Measurements from ENCODE around the gene HERC4. TPM values are rescaled to one million over a fixed set of nuclear protein-coding genes. Genes with fewer than 3 reads are reported as not detected.
A peak's percentile ranks its signal among the peaks of the same experiment; 100 is the strongest.

HERC4 gene, protein sequence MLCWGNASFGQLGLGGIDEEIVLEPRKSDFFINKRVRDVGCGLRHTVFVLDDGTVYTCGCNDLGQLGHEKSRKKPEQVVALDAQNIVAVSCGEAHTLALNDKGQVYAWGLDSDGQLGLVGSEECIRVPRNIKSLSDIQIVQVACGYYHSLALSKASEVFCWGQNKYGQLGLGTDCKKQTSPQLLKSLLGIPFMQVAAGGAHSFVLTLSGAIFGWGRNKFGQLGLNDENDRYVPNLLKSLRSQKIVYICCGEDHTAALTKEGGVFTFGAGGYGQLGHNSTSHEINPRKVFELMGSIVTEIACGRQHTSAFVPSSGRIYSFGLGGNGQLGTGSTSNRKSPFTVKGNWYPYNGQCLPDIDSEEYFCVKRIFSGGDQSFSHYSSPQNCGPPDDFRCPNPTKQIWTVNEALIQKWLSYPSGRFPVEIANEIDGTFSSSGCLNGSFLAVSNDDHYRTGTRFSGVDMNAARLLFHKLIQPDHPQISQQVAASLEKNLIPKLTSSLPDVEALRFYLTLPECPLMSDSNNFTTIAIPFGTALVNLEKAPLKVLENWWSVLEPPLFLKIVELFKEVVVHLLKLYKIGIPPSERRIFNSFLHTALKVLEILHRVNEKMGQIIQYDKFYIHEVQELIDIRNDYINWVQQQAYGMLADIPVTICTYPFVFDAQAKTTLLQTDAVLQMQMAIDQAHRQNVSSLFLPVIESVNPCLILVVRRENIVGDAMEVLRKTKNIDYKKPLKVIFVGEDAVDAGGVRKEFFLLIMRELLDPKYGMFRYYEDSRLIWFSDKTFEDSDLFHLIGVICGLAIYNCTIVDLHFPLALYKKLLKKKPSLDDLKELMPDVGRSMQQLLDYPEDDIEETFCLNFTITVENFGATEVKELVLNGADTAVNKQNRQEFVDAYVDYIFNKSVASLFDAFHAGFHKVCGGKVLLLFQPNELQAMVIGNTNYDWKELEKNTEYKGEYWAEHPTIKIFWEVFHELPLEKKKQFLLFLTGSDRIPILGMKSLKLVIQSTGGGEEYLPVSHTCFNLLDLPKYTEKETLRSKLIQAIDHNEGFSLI
- polyA plus RNA-seq (ENCODE audit: insufficient read length), result 31.9 TPM

DNA sequence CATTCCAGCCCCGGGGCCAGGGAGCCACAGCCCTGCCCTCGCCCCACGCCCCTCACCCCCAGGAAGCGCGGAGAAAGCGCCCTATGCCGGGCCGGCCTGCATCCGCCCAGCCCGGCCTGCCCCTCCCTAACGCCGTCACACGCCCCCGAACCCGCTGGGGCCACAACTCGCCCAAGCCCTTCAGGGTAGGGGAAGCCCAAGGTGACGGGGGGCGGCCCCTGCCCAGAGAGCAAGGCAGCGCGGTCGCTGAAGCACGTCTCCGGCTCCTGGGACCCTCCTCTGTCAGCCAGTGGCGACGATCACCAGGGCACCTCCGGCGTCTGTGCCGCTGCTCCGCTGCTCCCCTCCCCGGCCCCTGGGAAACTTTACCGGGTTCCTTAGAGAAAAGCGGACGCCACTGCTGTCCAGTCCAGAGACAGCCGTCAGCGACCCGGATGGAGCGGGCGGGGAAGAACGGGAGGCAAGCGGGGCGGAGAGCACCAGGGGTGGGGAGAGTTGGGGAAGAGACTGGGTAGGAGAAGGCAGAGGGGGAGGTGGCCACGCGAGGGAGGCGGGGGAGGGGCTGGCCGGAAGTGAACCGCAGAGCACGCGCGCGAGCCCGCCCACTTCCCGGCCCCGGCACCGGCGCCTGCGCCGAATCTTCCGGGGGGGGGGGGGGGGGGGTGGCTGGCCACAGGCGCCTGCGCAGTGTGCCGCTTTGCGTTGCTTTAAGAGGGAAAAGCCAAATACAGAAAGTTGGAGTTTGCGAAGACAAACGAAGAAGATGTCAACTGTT lies at the start of gene HERC4:
Gene HERC4 (minus strand): TSS at position 509 of the 775 bp plus-strand sequence. CDS start 2,175 bp downstream, outside the sequence.
- DNase-seq, result peak; percentile 96

DNA sequence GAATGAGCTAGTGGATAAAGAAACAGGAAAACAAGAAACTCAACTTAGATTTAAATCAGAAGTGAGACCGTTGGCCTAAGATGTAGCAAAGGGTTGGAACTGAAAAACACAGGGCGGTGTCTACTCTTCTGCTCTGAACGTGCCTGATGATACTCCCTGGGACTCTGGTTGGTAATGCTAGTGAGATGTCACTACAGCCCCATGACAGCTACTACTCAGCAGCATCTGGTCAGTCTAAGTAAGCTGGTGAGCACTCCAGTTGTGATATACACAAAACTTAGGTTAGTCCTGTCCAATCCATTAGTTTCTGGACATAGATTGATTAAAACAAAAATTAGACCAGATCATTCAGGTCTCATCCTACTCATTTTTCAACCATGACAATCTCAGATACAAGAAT lies 49.6 kb upstream of the HERC4 start:
- DNase-seq, result no peak

DNA sequence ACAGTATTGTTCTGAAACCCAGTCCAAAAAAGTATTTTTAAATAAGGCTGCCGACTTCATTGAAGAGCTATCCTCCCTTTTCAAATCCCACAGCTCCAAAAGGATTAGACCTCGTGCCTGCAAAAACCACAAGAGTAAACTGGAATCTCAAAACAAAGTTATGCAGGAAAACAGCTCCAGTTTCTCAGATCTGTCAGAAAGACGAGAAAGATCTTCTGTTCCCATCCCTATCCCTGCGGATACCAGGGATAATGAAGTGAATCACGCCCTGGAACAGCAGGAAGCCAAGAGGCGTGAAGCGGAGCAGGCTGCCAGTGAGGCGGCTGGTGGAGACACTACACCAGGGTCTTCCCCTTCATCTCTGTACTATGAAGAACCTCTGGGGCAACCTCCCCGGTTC lies 46.8 kb upstream of the HERC4 start:
- no peak for DNase-seq

DNA sequence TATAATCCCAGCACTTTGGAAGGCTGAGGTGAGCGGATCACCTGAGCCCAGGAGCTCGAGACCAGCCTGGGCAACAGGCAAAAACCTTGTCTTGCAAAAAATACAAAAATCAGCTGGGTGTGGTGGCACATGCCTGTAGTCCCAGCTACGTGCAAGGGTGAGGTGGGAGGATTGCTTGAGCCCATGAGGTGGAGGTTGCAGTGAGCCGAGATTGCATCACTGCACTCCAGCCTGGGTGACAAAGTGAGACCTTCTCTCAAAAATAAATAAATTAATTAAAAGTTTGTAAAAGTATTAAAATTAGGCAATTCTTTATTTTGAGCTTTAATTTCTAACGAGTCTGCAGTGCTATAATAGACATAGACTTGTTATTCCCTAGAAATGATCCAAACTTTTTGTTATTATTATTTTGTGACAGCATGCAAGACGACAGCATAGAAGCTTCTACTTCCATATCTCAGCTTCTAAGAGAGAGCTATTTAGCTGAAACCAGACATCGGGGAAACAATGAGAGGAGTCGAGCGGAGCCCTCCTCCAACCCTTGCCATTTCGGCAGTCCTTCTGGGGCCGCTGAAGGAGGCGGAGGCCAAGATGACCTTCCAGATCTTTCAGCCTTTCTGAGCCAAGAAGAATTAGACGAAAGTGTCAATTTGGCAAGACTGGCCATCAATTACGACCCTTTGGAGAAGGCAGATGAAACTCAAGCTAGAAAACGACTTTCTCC lies 46.1 kb upstream of the HERC4 start:
- DNase-seq, result no peak

DNA sequence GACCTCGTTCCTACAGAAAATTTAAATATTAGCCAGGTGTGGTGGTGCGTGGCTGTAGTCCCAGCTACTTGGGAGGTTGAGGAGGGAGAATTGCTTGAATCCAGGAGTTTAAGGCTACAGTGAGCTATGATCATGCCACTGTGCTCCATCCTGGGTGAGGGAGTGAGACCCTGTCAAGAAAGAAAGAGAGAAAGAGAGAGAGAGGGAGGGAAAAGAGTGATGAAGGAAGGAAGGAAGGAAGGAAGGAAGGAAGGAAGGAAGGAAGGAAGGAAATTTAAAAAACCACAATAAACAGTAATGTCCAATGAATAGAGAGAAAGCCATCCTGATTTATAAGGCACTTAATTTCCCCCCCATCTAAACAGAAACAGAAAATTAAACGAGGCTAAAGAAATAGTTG lies 43.6 kb upstream of the HERC4 start:
- DNase-seq, result no peak

DNA sequence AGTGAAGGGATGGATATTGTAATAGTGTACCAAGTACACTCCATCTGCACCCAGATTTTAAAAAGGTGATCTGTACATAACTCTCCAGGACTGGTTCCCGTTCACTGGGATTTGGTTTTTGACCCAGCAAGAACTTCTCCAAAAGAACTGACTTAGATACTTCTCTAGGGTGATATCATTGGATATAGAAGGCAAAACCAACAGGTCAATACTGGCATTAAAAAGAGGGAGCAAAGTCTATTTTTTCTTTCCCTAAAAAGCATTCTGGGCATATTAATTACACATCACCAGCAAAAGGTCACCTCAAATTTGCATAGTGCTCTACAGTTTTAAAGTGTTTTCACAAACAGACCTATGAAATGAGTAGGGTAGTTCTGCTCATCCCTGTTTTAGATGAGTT lies 37.8 kb upstream of the HERC4 start:
- DNase-seq, result no peak

DNA sequence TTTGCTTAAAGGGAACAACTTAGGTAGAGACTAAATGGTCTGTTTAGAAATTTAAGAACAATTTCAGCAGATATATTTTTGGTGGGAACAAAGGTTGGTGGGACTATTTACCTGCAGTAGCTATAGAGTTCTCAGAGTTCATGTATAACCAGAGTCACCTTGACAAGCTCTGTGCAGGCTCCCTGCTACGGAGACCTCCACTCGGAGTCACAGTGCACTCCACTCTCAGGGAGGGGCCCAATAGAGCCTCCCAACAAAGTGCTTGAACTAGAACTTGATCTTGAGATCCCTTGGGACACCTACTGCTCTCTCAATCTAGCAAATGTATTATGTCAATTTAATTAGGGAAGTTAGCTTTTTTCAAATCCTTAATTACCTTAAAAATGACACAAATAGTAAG lies 36.5 kb upstream of the HERC4 start:
- DNase-seq, result no peak

DNA sequence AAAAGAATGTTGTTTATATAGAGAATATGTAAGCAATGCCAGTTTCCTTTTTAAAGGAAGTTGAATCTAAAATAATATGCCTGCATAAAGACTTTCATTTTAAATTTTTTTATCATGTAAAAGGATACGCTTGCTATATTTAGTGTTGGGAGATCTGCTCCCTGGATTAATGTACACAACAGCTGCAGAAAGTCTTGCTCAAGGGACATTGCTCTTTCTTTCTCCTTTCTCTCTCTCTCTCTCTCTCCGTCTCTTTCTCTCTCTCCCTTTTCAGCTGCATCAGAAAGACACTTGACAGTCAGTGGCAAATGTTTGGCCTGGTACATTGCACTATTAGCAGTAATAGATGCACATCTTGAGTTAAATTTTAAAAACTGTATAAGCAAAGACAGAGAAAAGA lies 34.9 kb upstream of the HERC4 start:
- DNase-seq, result no peak

DNA sequence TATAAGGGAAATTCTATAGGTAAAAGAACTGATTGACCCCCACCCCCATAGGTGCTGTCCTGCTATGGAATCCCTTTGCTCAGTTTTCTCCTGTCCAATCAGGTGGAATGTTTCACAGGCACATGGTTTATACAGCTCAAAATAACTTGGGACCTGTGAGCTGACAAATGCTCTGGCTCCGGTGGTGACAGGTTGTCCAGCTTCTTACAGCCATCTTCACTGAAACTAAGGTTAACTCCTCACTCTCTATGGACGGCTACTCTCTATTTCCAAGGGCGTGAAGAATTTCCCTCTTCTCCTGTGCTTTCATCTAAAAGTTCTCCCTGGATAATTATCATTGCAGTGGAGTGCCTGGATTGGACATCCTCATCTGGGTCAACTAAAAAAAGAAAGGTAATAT lies 34.2 kb upstream of the HERC4 start, which contains the start of gene MYPN:
Gene MYPN (plus strand): TSS at position 158 of the 400 bp plus-strand sequence. CDS start 11,951 bp downstream, outside the sequence.
- DNase-seq, result no peak

DNA sequence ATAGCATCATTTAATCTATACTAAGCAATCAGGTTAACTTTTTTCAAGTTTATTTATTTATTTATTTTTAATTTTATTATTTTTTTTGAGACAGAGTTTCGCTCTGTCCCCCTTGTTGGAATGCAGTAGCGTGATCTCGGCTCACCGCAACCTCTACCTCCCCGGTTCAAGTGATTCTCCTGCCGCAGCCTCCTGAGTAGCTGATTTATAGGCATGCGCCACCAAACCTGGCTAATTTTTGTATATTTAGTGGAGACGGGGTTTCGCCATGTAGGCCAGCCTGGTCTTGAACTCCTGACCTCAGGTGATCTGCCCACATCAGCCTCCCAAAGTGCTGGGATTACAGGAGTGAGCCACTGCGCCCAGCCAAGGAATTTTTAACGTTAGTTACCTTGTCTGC lies 33.6 kb upstream of the HERC4 start:
- DNase-seq, result no peak

DNA sequence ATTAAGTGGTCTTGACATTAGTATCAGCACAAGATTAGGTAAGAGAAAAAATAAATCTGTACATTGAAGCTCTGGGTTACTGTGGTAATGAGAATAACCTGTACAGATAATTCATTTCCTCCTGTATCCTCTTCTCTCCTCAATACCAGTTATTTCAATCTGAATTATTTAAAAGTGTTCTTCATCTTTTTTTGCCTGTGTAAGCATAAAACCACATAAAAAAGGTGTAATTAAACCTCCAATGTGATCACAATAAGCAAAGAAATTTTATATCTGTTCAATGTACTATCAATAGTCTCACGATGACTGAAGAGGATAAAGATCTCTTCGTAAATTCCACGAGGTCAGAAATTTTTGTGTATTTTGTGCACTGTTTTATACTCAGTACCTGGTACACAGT lies 33.0 kb upstream of the HERC4 start:
- no peak for DNase-seq

DNA sequence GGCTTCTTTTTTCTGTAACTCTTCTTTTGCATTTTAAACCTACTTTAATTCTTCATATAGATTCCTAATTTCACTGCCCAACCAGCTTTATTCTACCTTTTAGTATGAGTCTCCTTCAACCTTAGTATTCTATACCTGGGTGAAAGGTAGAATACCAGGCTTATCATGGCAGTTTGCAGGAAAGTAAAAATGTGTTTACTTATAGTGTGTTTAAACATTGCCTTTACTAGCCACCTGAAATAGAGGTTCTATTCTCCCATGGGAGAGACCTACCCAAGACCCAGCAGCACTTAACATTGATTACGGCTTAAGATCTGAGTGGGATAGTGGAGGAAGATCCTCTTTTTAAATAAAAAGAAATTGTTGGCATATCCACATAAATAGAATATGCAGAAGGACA lies 32.6 kb upstream of the HERC4 start:
- no peak for DNase-seq

DNA sequence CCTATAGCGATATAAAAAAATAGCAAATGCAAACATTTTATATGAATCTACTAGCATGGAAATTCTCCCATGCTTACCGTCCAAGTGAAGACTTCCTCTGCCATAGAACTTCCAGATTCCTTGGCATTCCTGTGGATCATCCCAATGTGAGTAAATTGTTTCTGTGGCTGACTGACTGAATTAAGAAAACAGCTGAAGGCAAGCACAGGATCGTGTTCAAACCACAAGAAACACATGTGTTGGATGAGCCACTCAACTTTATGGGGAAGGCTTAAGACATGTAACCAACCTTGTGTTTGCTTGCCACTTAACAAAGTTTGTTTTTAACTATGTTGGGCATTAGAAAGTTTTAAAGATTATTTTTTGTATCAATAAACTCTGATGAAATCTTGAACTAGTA lies 31.6 kb upstream of the HERC4 start:
- no peak for DNase-seq

DNA sequence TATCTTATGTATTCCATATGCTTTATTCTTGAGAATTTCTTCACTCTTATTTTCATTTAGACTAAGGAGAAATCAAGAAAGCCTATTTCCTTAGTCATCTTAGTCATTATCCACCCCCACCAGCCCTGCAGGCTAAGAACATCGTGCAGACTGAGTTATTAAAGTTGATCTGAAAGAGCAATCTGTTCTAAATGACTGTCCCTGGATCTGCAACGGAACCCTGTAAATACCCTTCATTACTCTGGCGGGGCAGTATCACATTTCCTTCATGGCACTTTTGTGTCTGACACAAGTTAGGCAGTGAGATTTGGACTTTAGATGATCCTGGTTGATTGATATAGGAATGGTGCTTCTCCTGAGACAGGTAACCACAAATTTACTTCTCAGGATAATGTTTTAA lies 30.7 kb upstream of the HERC4 start:
- DNase-seq, result no peak

DNA sequence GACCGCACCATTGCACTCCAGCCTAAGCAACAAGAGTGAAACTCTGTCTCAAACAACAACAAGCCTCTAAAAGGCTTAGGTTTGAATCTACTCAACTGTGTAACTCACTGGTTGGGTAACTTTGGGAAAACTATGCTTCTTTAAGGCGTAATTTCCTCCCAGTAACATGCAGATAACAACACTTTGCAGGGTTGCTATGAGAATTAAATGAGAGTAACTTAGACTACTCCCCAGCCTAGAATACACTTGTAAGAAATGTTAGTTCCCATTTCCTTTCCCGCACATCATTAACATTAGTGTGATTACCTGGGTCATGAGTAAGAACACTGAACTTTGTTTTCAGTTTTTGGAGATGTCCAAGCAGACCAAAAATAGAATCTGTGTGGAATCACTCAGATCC lies 28.8 kb upstream of the HERC4 start:
- no peak for DNase-seq

DNA sequence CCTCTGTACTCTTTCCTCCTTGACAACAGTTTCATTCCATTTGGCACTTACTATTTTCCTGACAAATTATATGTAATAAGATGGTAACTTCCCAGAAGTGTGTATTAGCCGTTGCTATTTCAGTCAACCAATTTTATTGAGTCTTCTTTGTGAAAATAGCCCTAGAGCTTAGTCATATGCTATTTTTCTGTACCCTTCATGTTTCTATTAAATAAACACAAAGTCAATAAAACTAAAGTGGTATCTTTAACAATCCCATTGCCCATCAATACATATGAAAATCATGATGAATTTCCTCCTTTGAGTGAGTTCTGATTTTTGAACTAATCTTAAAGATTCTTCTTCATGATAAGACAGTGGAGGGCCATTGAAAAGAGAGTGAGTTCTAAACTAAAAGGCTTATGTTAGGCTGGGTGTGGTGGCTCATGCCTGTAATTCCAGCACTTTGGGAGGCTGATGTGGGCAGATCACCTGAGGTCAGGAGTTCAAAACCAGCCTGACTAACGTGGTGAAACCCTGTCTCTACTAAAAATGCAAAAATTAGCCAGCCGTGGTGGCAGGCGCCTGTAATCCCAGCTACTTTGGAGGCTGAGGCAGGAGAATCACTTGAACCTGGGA lies 28.3 kb upstream of the HERC4 start:
- no peak for DNase-seq

DNA sequence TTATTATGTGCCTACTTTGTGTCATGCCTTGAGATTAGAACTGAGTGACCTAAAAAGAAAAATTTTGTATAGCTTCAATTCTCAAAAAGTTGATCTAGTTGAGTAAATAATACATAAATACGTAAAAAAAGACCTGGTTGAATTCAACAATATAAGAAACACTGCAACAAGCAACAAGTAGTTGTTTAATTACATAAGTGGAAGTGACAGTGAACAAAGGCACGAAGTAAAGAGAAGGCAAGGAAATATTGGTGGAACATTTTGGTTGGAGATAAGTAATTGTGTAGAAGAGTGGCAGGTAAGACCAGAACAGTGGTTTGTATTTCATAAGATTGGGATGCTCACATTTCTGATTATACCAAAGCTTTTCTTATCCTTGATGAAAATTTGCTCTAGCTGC lies 26.0 kb upstream of the HERC4 start:
- no peak for DNase-seq

DNA sequence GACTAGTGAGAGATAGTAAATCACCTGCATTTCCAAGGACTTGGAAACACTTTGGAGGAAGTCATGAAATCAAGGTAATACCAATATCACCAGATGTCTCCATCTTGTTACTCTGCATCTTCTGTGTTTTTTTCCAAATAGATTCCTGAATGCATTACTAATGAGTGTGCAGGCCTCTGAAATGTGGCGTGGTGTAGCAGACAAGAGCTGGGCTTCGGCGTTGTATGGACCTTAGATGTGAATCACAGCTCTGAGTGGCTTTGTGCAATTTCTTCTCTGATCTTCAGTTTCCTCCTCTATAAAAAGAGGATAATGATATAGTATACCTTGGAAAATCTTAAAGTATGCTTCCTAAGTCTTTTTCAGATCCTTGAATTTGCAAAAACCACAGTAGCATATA lies 24.7 kb upstream of the HERC4 start:
- no peak for DNase-seq

DNA sequence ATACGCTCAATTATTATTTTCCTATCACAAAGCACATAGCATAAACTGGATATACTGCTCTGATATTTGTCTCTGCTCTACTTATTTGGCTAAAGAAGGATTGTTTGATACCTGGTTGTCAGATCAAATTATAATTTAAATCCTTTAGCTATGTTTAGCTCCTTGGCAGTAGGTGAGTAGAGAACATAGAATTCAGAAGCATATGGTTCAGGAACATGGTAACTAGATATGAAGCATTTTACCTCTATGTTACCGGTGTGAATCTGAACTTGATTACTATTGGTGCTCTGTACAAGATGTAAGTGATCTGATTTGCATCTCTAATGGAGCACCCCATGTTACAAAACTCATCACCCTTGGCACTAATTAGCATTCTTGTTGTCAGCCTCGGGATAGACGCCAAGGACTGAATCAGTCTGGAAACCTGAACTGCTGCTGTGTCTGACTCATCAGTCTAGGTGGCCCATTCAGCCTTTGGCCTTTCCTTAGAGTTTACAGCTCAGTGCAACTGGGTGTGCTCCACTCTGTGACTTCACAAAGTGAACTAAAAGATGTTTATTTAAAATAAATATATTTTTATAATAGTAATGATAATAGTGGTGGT lies 21.9 kb upstream of the HERC4 start:
- DNase-seq, result no peak

DNA sequence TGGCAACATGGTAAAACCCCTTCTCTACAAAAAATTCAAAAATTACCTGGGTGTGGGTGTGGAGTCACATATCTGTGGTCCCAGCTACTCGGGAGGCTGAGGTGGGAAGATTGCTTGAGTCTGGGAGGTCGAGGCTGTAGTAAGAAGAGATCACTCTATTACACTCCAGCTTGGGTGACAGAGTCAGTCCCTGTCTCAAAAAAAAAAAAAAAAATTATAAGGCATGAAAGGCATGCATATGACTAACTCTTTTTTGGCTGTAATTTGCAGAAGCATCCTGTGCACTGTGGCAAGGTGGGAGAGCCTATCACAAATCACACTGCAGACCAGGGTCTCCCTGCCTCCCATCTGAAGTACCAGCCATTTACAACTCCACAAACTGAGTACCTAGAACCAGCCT lies 20.1 kb upstream of the HERC4 start:
- no peak for DNase-seq

DNA sequence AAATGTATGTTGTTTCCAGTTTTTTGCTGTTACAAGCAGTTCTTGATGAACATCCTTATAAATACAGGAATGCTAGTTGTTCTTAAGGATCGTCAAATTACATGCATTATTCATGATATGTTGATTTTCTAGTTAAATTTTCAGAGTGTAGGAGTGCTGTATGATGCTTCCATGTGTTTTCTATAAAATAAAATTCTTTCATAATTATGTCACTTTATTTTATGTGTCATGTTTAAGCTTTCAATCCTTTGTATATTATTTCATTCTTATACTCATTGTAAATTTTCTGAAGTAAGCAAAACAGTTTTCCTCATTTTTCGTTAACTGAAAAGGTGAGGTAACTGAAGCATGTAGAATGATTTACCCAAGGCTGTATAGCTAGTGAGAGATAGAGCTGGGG lies 17.4 kb upstream of the HERC4 start:
- no peak for DNase-seq

All from hindlimb muscle (tissue), 1 donor.